ENCODE measurements around the gene GAN. TPM values are rescaled to one million over a fixed set of nuclear protein-coding genes. Genes with fewer than 3 reads are reported as not detected.

GAN gene
- total RNA-seq, 2 experiments from 2014 or later = 13.4 to 13.8 TPM

- Mint-ChIP-seq H3K9me3 (ENCODE audit: low read depth) (no peaks in the 10 kb centered on the region), H3K27ac (no peak overlapping the region), H3K4me3 (no peak overlapping the region), H3K36me3 (ENCODE audit: low read depth) (peaks cover 23% of the 10 kb centered on the region), H3K27me3 (no peaks in the 10 kb centered on the region), H3K4me1 (peaks cover 6% of the 10 kb centered on the region)
- ChIA-PET CTCF (interaction anchor here (0.5 to 1.4 kb wide), 2 partner anchors 10 to 31 kb away, joined by 3 to 4 read pairs; no protein-coding TSS in a partner anchor), POLR2A (interaction anchor here (0.6 kb wide), 1 partner anchor 124 kb away, joined by 3 read pairs; no protein-coding TSS in a partner anchor)
- DNase-seq = no peak
- intact Hi-C loops (cut with DNase I, micrococcal nuclease) = no loop called here
- ATAC-seq = no peak
Observed at GRCh38 chr16:81378049-81378448, 63.3 kb downstream of the GAN start.

GRCh38 chr16:81380932-81381331 is 66.2 kb downstream of the GAN start:
- no peak overlapping the region for H3K27ac Mint-ChIP-seq
- CTCF ChIA-PET = interaction anchor here (0.7 to 1.2 kb wide), 2 partner anchors 10 to 20 kb away, joined by 3 to 5 read pairs; no protein-coding TSS in a partner anchor
- intact Hi-C loops (cut with DNase I, micrococcal nuclease) = no loop called here

GRCh38 chr16:81384006-81384405 is 69.2 kb downstream of the GAN start:
- H3K4me1 Mint-ChIP-seq = no peaks in the 10 kb centered on the region
- no peak for ATAC-seq
- peaks cover 7% of the 10 kb centered on the region for H3K36me3 Mint-ChIP-seq (ENCODE audit: low read depth)
- intact Hi-C loops (cut with DNase I, micrococcal nuclease) = no loop called here
- H3K4me3 Mint-ChIP-seq = no peak overlapping the region
- CTCF ChIA-PET = interaction anchor here (0.6 to 1.4 kb wide), 4 partner anchors 239 to 371 kb away, joined by 3 to 5 read pairs (median 4); no protein-coding TSS in a partner anchor
- no peak overlapping the region for H3K27ac Mint-ChIP-seq
- no peaks in the 10 kb centered on the region for H3K9me3 Mint-ChIP-seq (ENCODE audit: low read depth)
- H3K27me3 Mint-ChIP-seq = no peaks in the 10 kb centered on the region
- no peak for DNase-seq
- POLR2A ChIA-PET = no interaction called here

More at GRCh38 chr16:81380932-81381331, 66.2 kb downstream of the GAN start:
- Mint-ChIP-seq H3K4me3 (no peak overlapping the region), H3K27me3 (no peaks in the 10 kb centered on the region), H3K4me1 (peaks cover 6% of the 10 kb centered on the region), H3K9me3 (ENCODE audit: low read depth) (no peaks in the 10 kb centered on the region), H3K36me3 (ENCODE audit: low read depth) (peaks cover 22% of the 10 kb centered on the region)
- DNase-seq (no peak), ATAC-seq (peak; percentile 63)
- POLR2A ChIA-PET = no interaction called here

- no peaks in the 10 kb centered on the region for H3K4me1 Mint-ChIP-seq
- ChIA-PET POLR2A (no interaction called here), CTCF (interaction anchor here (0.6 to 1.4 kb wide), 4 partner anchors 15 to 1889 kb away, joined by 3 to 5 read pairs (median 3); no protein-coding TSS in a partner anchor)
- H3K27me3 Mint-ChIP-seq = no peaks in the 10 kb centered on the region
- ATAC-seq = no peak
- peaks cover 2% of the 10 kb centered on the region for H3K36me3 Mint-ChIP-seq (ENCODE audit: low read depth)
- no peak for DNase-seq
- H3K9me3 Mint-ChIP-seq (ENCODE audit: low read depth) = no peaks in the 10 kb centered on the region
- no peak overlapping the region for H3K27ac Mint-ChIP-seq
- intact Hi-C loops (cut with DNase I, micrococcal nuclease) = no loop called here
- no peak overlapping the region for H3K4me3 Mint-ChIP-seq
Observed at GRCh38 chr16:81385031-81385756, 70.4 kb downstream of the GAN start.

GRCh38 chr16:81388357-81388756 is 73.6 kb downstream of the GAN start:
- no peaks in the 10 kb centered on the region for H3K27me3 Mint-ChIP-seq
- intact Hi-C loops (cut with DNase I, micrococcal nuclease) = no loop called here
- H3K4me3 Mint-ChIP-seq = no peak overlapping the region
- H3K9me3 Mint-ChIP-seq (ENCODE audit: low read depth) = no peaks in the 10 kb centered on the region
- H3K27ac Mint-ChIP-seq = no peak overlapping the region
- H3K36me3 Mint-ChIP-seq (ENCODE audit: low read depth) = peaks cover 12% of the 10 kb centered on the region
- H3K4me1 Mint-ChIP-seq = no peaks in the 10 kb centered on the region
- DNase-seq = no peak
- POLR2A ChIA-PET = no interaction called here
- no peak for ATAC-seq
- CTCF ChIA-PET = interaction anchor here (0.7 to 1.0 kb wide), 2 partner anchors 14 to 18 kb away, joined by 3 read pairs; no protein-coding TSS in a partner anchor

- Mint-ChIP-seq H3K4me1 (no peaks in the 10 kb centered on the region), H3K9me3 (ENCODE audit: low read depth) (no peaks in the 10 kb centered on the region), H3K4me3 (no peak overlapping the region), H3K27ac (no peak overlapping the region), H3K27me3 (no peaks in the 10 kb centered on the region), H3K36me3 (ENCODE audit: low read depth) (peaks cover 10% of the 10 kb centered on the region)
- DNase-seq = no peak
- POLR2A ChIA-PET = no interaction called here
- CTCF ChIA-PET = no interaction called here
- no peak for ATAC-seq
- intact Hi-C loops (cut with DNase I, micrococcal nuclease) = no loop called here
Observed at GRCh38 chr16:81390840-81391239, 76.1 kb downstream of the GAN start.

GRCh38 chr16:81392011-81392410 is 77.2 kb downstream of the GAN start:
- DNase-seq = no peak
- Mint-ChIP-seq H3K27ac (no peak overlapping the region), H3K4me1 (no peaks in the 10 kb centered on the region), H3K4me3 (no peak overlapping the region), H3K9me3 (ENCODE audit: low read depth) (no peaks in the 10 kb centered on the region), H3K27me3 (no peaks in the 10 kb centered on the region), H3K36me3 (ENCODE audit: low read depth) (peaks cover 10% of the 10 kb centered on the region)
- no peak for ATAC-seq
- ChIA-PET CTCF (interaction anchor here (0.9 kb wide), 1 partner anchor 16 kb away, joined by 6 read pairs; no protein-coding TSS in a partner anchor), POLR2A (no interaction called here)
- intact Hi-C loops (cut with DNase I, micrococcal nuclease) = no loop called here

- no peaks in the 10 kb centered on the region for H3K9me3 Mint-ChIP-seq (ENCODE audit: low read depth)
- no peaks in the 10 kb centered on the region for H3K4me1 Mint-ChIP-seq
- no peak overlapping the region for H3K27ac Mint-ChIP-seq
- POLR2A ChIA-PET = no interaction called here
- DNase-seq (no peak), ATAC-seq (no peak)
- peaks cover 10% of the 10 kb centered on the region for H3K36me3 Mint-ChIP-seq (ENCODE audit: low read depth)
- H3K27me3 Mint-ChIP-seq = no peaks in the 10 kb centered on the region
- CTCF ChIA-PET = no interaction called here
- intact Hi-C loops (cut with DNase I, micrococcal nuclease) = no loop called here
- no peak overlapping the region for H3K4me3 Mint-ChIP-seq
Observed at GRCh38 chr16:81394416-81394815, 79.7 kb downstream of the GAN start.

GRCh38 chr16:81394966-81395655 is 80.3 kb downstream of the GAN start:
- Mint-ChIP-seq H3K27ac (no peak overlapping the region), H3K4me1 (no peaks in the 10 kb centered on the region), H3K36me3 (ENCODE audit: low read depth) (peaks cover 10% of the 10 kb centered on the region), H3K27me3 (no peaks in the 10 kb centered on the region), H3K9me3 (ENCODE audit: low read depth) (no peaks in the 10 kb centered on the region), H3K4me3 (no peak overlapping the region)
- ChIA-PET CTCF (no interaction called here), POLR2A (no interaction called here)
- ATAC-seq (no peak), DNase-seq (no peak)
- intact Hi-C loops (cut with DNase I, micrococcal nuclease) = no loop called here

- Mint-ChIP-seq H3K4me3 (no peak overlapping the region), H3K27ac (no peak overlapping the region), H3K36me3 (ENCODE audit: low read depth) (no peaks in the 10 kb centered on the region), H3K4me1 (no peaks in the 10 kb centered on the region), H3K27me3 (no peaks in the 10 kb centered on the region), H3K9me3 (ENCODE audit: low read depth) (no peaks in the 10 kb centered on the region)
- no peak for DNase-seq
- intact Hi-C loops (cut with DNase I, micrococcal nuclease) = no loop called here
- POLR2A ChIA-PET = no interaction called here
- CTCF ChIA-PET = no interaction called here
- no peak for ATAC-seq
Observed at GRCh38 chr16:81397058-81397878, 82.5 kb downstream of the GAN start.

- Mint-ChIP-seq H3K36me3 (ENCODE audit: low read depth) (no peaks in the 10 kb centered on the region), H3K4me3 (no peak overlapping the region), H3K9me3 (ENCODE audit: low read depth) (no peaks in the 10 kb centered on the region), H3K27me3 (peaks cover 1% of the 10 kb centered on the region), H3K4me1 (no peaks in the 10 kb centered on the region), H3K27ac (no peak overlapping the region)
- intact Hi-C loops (cut with DNase I, micrococcal nuclease) = no loop called here
- POLR2A ChIA-PET = no interaction called here
- CTCF ChIA-PET = interaction anchor here (1.0 kb wide), 1 partner anchor 325 kb away, joined by 4 read pairs; no protein-coding TSS in a partner anchor
- DNase-seq (no peak), ATAC-seq (no peak)
Observed at GRCh38 chr16:81397879-81398520, 83.2 kb downstream of the GAN start.
